C4-2B (cell line): Measurements from ENCODE around the gene JAM2.

Experiments
- H3K27ac ChIP-seq: fragments of 450-650 bp; 2 replicates; pipeline ENCODE4 v1.5.1; 2017
- CTCF ChIP-seq: fragments of 450-650 bp; conservative IDR thresholded peaks from 2 replicates; pipeline ENCODE4 v1.5.1; 2017; ENCODE audit warnings: mild to moderate bottlenecking
- ZFX ChIP-seq: fragments of 450-650 bp; IDR thresholded peaks from 2 replicates; pipeline ENCODE4 v1.6.1; 2017

Gene JAM2

GRCh38 chr21:25637851-25638659 lies 1.0 kb upstream of the JAM2 start:
- TF ChIP-seq CTCF (no peak), ZFX (no peak)
- H3K27ac ChIP-seq, result no peak overlapping the region

GRCh38 chr21:25639551-25640201 lies 618 bp downstream of the JAM2 start:
- TF ChIP-seq CTCF, result no peak
- no peak for TF ChIP-seq ZFX
- H3K27ac ChIP-seq, result no peak overlapping the region

GRCh38 chr21:25640202-25640942 lies 1.3 kb downstream of the JAM2 start:
- TF ChIP-seq CTCF, result no peak
- no peak overlapping the region for H3K27ac ChIP-seq

GRCh38 chr21:25640943-25641292 lies 1.9 kb downstream of the JAM2 start:
- H3K27ac ChIP-seq, result no peak overlapping the region
- TF ChIP-seq CTCF (no peak), ZFX (no peak)

GRCh38 chr21:25643486-25643885 lies 4.4 kb downstream of the JAM2 start:
- H3K27ac ChIP-seq, result no peak overlapping the region
- TF ChIP-seq ZFX, result no peak
- no peak for TF ChIP-seq CTCF

- TF ChIP-seq ZFX (no peak), CTCF (no peak)
- H3K27ac ChIP-seq, result no peak overlapping the region
Observed at GRCh38 chr21:25646474-25646873, 7.4 kb downstream of the JAM2 start.

- H3K27ac ChIP-seq, result no peak overlapping the region
- TF ChIP-seq ZFX, result no peak
- TF ChIP-seq CTCF, result no peak
Observed at GRCh38 chr21:25647647-25648046, 8.6 kb downstream of the JAM2 start.
